Measurements from ENCODE around the gene HMSD.

- TF ChIP-seq SUZ12 (IDR thresholded peaks at IDR 0.05; ENCODE audit: extremely low read depth, insufficient read depth, insufficient read length) (no peak), YY1 (IDR thresholded peaks at IDR 0.05; ENCODE audit: insufficient read depth, insufficient read length) (no peak), ZNF274 (IDR thresholded peaks at IDR 0.05; ENCODE audit: low read depth, low read length) (no peak)
Observed at GRCh38 chr18:63994783-63995399, 45.8 kb downstream of the HMSD start.
